Spleen (tissue), 11 donors: ENCODE data around the gene LRATD1. TPM values are rescaled to one million over a fixed set of nuclear protein-coding genes. Genes with fewer than 3 reads are reported as not detected.
"Not testable (repeated sequence)": the region's sequence is repeated elsewhere in the genome, so short reads cannot be mapped to it uniquely, and the experiment has no call there.

ENCODE experiments used
- DNase-seq: peaks from one replicate; pipeline ENCODE4 v3.0.0-alpha.2; 2020
- H3K27ac ChIP-seq, 8 donors: fragments of 200-600 bp; sonication (generic) in 7 of 8; 1 replicate in 4 of 8; 2 replicates in 4 of 8; pipeline versions ENCODE4 v1.5.0 to v1.8.0; 2016 to 2021; ENCODE audit warnings: inconsistent platforms in 4 of 8, mild to moderate bottlenecking in 4 of 8, moderate library complexity in 1 of 8
- H3K27me3 ChIP-seq, 7 donors: fragments of 200-600 bp; sonication (generic) in 6 of 7; replicated peaks in 1 of 7; 1 replicate in 4 of 7; 2 replicates in 3 of 7; pipeline versions ENCODE4 v1.5.0 to v1.8.0; 2016 to 2021; ENCODE audit warnings: inconsistent platforms in 3 of 7, mild to moderate bottlenecking in 1 of 7
- H3K36me3 ChIP-seq, 6 donors: fragments of 200-600 bp; sonication (generic) in 5 of 6; 1 replicate in 4 of 6; 2 replicates in 2 of 6; pipeline versions ENCODE4 v1.5.0 to v1.8.0; 2016 to 2021; ENCODE audit warnings: inconsistent platforms in 2 of 6
- H3K4me1 ChIP-seq, 6 donors: fragments of 200-600 bp; sonication (generic) in 5 of 6; 1 replicate in 3 of 6; 2 replicates in 3 of 6; pipeline versions ENCODE4 v1.5.0 to v1.8.0; 2016 to 2021; ENCODE audit warnings: inconsistent platforms in 3 of 6
- H3K4me3 ChIP-seq, 8 donors: fragments of 200-600 bp; sonication (generic) in 7 of 8; 1 replicate in 4 of 8; 2 replicates in 4 of 8; pipeline versions ENCODE4 v1.5.0 to v1.8.0; 2016 to 2021; ENCODE audit warnings: inconsistent platforms in 4 of 8, mild to moderate bottlenecking in 4 of 8, moderate library complexity in 2 of 8
- H3K9me3 ChIP-seq, 8 donors: fragments of 200-600 bp; sonication (generic) in 7 of 8; 1 replicate in 4 of 8; 2 replicates in 4 of 8; pipeline versions ENCODE4 v1.5.0 to v1.8.0; 2016 to 2021; ENCODE audit warnings: inconsistent platforms in 4 of 8
- POLR2A ChIP-seq, 3 donors: fragments of 450-650 bp; IDR thresholded peaks; one replicate each; pipeline ENCODE4 v1.5.1; 2017; ENCODE audit warnings: antibody characterized with exemption in 3 of 3, mild to moderate bottlenecking in 1 of 3
- POLR2AphosphoS5 ChIP-seq, 3 donors: sonication (generic); formaldehyde crosslinking; IDR thresholded peaks; one replicate each; pipeline ENCODE4 v1.5.1; 2017; ENCODE audit warnings: antibody characterized with exemption in 3 of 3
- WGBS, 5 donors: extraction: QIAGEN DNeasy Blood & Tissue Kit in 3 of 5; methylation state at CpG; one replicate each; pipeline versions ENCODE4 v1.1.5 to v1.1.7; 2013 to 2018; 5-methylcytosine and 5-hydroxymethylcytosine counted together
- intact Hi-C: fragments of 100-400 bp; cut with DNase I; formaldehyde crosslinking; loops from one replicate; pipeline ENCODE4 v1.15.0; 2023; ENCODE audit warnings: low total_unique reads
- polyA plus RNA-seq, 3 donors: library from polyadenylated mRNA; stranded (reverse); fragments of 200-250 nt; gene quantifications; one replicate each; pipeline ENCODE4 v1.2.1, GENCODE V29; 2013
- total RNA-seq, 7 donors: library from RNA; depleted of rRNA in 3 of 7; stranded (reverse); fragments of >200 nt in 3 of 7; fragmentation: NEBNext Ultra II Directional in 4 of 7; extraction: Animal tissue kit (Norgen Biotek cat#: 25700) in 4 of 7; gene quantifications; one replicate each; pipeline versions ENCODE4 v1.1.0 to v1.2.1, GENCODE V29; 2016 to 2021
- TF ChIP-seq, protein P1 (sequence below), 11 experiments: fragments of 200-600 bp in 7 of 11; fragments of 450-650 bp in 4 of 11; sonication (generic) in 4 of 11; IDR thresholded peaks in 8 of 11; conservative IDR thresholded peaks in 3 of 11; 1 replicate in 7 of 11; 2 replicates in 4 of 11; pipeline versions ENCODE4 v1.4.0 to v1.8.0; 2016 to 2021; ENCODE audit warnings: antibody characterized with exemption in 11 of 11, inconsistent platforms in 4 of 11, mild to moderate bottlenecking in 1 of 11
- donor health status: healthy with polysubstance abuse.
- donor health status: DM: no; HTN: no; CAD: no; lungs with moderate emphysema.
- donor health status: DM: no; HTN: no; CAD: no.
- donor health status: Bipolar disorder and iron deficiency.
- donor health status: healthy.
- donor health status: DM: no; HTN: no; CAD: no.
- donor health status: DM: yes; HTN: yes; CAD: no.

The LRATD1 gene
- total and polyA plus RNA-seq, 10 donors, result 0.13 to 1.1 (median 0.31) TPM

DNA sequence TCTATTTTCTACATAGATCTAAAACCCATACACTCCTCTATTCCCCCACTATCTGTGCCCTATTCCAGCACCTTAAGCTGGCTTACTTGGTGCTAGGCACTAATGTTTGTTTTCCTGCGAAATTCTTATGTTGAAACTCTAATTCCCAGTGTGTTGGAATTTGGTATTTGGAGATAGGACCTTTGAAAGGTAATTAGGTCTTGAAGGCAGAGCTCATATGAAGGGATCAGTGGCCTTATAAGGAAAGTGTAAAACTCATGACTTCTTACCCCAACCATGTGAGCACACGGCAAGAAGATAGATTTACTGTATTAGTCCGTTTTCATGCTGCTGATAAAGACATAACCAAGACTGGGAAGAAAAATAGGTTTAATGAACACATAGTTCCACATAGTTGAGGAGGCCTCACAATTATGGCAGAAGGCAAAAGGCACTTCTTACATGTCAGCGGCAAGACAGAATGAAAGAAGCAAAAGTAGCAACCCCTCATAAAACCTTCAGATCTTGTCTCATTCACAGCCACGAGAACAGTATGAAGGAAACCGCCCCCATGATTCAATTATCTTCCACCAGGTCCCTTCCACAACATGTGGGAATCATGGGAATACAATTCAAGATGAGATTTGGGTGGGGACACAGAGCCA is 10.5 kb upstream of the LRATD1 start:
- Histone ChIP-seq H3K27ac (no peak overlapping the region), H3K4me3 (no peak overlapping the region), H3K9me3 (no peaks in the 10 kb centered on the region), H3K4me1 (no peaks in the 10 kb centered on the region), H3K36me3 (no peaks in the 10 kb centered on the region), H3K27me3 (peaks cover 0 to 6% (median 0%) of the 10 kb centered on the region in 7 donors)
- 79 to 88% (median 83%) methylated on average over 6 of the region's 6 CpGs for WGBS, 5 donors
- intact Hi-C loops, result no loop called here
- TF ChIP-seq, protein P1, sequence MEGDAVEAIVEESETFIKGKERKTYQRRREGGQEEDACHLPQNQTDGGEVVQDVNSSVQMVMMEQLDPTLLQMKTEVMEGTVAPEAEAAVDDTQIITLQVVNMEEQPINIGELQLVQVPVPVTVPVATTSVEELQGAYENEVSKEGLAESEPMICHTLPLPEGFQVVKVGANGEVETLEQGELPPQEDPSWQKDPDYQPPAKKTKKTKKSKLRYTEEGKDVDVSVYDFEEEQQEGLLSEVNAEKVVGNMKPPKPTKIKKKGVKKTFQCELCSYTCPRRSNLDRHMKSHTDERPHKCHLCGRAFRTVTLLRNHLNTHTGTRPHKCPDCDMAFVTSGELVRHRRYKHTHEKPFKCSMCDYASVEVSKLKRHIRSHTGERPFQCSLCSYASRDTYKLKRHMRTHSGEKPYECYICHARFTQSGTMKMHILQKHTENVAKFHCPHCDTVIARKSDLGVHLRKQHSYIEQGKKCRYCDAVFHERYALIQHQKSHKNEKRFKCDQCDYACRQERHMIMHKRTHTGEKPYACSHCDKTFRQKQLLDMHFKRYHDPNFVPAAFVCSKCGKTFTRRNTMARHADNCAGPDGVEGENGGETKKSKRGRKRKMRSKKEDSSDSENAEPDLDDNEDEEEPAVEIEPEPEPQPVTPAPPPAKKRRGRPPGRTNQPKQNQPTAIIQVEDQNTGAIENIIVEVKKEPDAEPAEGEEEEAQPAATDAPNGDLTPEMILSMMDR (IDR thresholded peaks at IDR 0.05 in 8 of 11, conservative IDR thresholded peaks at IDR 0.05 in 3 of 11), result no peak
- TF ChIP-seq POLR2AphosphoS5 (IDR thresholded peaks at IDR 0.05), result no peak
- no peak for TF ChIP-seq POLR2A (IDR thresholded peaks at IDR 0.05)
- no peak for DNase-seq

DNA sequence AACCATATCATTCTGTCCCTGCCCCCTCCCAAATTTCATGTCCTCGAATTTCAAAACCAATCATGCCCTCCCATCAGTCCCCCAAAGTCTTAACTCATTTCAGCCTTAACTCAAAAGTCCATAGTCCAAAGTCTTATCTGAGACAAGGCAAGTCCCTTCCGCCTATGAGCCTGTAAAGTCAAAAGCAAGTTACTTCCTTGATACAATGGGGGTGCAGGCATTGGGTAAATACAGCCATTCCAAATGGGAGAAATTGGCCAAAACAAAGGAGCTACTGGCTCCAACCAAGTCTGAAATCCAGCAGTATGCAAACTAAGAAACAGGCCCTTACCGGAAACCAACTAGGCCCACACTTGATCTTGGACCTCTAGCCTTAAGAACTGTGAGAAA is 10.0 kb upstream of the LRATD1 start:
- DNase-seq, H3K4me3 ChIP-seq, H3K9me3 ChIP-seq, H3K27me3 ChIP-seq, H3K4me1 ChIP-seq, intact Hi-C loops, H3K36me3 ChIP-seq, H3K27ac ChIP-seq: not testable (repeated sequence)
- WGBS, 5 donors, result 79 to 86% (median 83%) methylated on average over 3 of the region's 3 CpGs

DNA sequence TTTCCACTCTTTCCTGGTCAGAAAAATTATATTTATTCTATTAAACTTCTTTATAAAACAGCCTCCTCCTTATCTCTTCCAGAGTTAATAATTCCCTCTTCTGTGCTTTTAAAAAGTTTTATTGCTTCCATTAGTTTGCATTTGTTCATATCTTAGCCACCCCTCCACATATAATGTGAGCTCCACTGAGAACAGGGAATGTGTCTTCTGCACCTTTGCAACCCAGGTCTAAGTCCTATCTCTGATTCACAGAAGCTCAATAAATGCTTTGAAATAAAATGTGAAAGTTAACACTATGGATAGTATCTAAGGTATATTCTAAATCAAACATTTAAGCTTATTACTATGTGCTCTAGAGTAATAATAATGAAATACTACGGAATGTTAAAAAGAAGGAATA is 9.3 kb upstream of the LRATD1 start:
- 88 to 98% (median 93%) methylated on average over 1 of the region's 1 CpG for WGBS, 5 donors
- TF ChIP-seq, protein P1 (IDR thresholded peaks at IDR 0.05 in 8 of 11, conservative IDR thresholded peaks at IDR 0.05 in 3 of 11), result no peak
- TF ChIP-seq POLR2AphosphoS5 (IDR thresholded peaks at IDR 0.05) (no peak), POLR2A (IDR thresholded peaks at IDR 0.05) (no peak)
- Histone ChIP-seq H3K27ac (no peak overlapping the region), H3K9me3 (no peaks in the 10 kb centered on the region), H3K36me3 (no peaks in the 10 kb centered on the region), H3K4me3 (no peak overlapping the region), H3K4me1 (no peaks in the 10 kb centered on the region), H3K27me3 (peaks cover 0 to 6% (median 0%) of the 10 kb centered on the region in 7 donors)
- no peak for DNase-seq
- intact Hi-C loops, result no loop called here

DNA sequence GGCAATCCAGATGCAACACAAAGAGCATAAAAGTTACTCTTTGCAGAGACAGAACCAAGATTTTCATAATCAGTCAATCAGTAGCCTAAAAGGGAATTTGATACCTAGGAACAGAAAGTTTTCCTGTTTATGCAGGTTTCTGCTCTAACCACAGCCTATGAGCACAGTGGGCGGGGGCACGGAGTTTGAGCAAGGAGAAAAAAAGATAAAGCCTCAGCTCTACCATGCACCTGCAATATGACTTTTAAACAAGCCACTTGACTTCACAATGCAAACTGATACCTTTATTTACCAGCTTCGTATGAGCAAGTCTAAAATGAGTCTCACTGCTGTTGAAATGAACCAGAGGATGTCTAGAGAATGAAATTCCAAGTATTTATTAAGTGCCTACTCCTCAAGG is 5.6 kb upstream of the LRATD1 start:
- DNase-seq, result no peak
- intact Hi-C loops, result no loop called here
- no peaks in the 10 kb centered on the region for H3K36me3 ChIP-seq
- TF ChIP-seq POLR2AphosphoS5 (IDR thresholded peaks at IDR 0.05) (no peak), POLR2A (IDR thresholded peaks at IDR 0.05) (no peak)
- TF ChIP-seq, protein P1 (IDR thresholded peaks at IDR 0.05 in 8 of 11, conservative IDR thresholded peaks at IDR 0.05 in 3 of 11), result no peak
- H3K4me1 ChIP-seq, result peaks cover 0 to under 1% (median 0%) of the 10 kb centered on the region in 6 donors
- WGBS, 5 donors, result 62 to 79% (median 71%) methylated on average over 3 of the region's 3 CpGs
- no peaks in the 10 kb centered on the region for H3K9me3 ChIP-seq
- no peak overlapping the region for H3K4me3 ChIP-seq
- peaks cover 0 to 32% (median 6%) of the 10 kb centered on the region in 7 donors for H3K27me3 ChIP-seq
- no peak overlapping the region for H3K27ac ChIP-seq
